HG03097 (cell line): ENCODE results near the gene BIRC6.
"Not testable (repeated sequence)": the region's sequence is repeated elsewhere in the genome, so short reads cannot be mapped to it uniquely, and the experiment has no call there.

Experiments
- ATAC-seq: cut with Tn5 transposase; IDR thresholded peaks from one replicate; pipeline ENCODE4 v1.9.1; 2021; ENCODE audit not compliant: unreplicated experiment, low FRiP score

The BIRC6 gene, protein sequence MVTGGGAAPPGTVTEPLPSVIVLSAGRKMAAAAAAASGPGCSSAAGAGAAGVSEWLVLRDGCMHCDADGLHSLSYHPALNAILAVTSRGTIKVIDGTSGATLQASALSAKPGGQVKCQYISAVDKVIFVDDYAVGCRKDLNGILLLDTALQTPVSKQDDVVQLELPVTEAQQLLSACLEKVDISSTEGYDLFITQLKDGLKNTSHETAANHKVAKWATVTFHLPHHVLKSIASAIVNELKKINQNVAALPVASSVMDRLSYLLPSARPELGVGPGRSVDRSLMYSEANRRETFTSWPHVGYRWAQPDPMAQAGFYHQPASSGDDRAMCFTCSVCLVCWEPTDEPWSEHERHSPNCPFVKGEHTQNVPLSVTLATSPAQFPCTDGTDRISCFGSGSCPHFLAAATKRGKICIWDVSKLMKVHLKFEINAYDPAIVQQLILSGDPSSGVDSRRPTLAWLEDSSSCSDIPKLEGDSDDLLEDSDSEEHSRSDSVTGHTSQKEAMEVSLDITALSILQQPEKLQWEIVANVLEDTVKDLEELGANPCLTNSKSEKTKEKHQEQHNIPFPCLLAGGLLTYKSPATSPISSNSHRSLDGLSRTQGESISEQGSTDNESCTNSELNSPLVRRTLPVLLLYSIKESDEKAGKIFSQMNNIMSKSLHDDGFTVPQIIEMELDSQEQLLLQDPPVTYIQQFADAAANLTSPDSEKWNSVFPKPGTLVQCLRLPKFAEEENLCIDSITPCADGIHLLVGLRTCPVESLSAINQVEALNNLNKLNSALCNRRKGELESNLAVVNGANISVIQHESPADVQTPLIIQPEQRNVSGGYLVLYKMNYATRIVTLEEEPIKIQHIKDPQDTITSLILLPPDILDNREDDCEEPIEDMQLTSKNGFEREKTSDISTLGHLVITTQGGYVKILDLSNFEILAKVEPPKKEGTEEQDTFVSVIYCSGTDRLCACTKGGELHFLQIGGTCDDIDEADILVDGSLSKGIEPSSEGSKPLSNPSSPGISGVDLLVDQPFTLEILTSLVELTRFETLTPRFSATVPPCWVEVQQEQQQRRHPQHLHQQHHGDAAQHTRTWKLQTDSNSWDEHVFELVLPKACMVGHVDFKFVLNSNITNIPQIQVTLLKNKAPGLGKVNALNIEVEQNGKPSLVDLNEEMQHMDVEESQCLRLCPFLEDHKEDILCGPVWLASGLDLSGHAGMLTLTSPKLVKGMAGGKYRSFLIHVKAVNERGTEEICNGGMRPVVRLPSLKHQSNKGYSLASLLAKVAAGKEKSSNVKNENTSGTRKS (N-terminal part only)

DNA sequence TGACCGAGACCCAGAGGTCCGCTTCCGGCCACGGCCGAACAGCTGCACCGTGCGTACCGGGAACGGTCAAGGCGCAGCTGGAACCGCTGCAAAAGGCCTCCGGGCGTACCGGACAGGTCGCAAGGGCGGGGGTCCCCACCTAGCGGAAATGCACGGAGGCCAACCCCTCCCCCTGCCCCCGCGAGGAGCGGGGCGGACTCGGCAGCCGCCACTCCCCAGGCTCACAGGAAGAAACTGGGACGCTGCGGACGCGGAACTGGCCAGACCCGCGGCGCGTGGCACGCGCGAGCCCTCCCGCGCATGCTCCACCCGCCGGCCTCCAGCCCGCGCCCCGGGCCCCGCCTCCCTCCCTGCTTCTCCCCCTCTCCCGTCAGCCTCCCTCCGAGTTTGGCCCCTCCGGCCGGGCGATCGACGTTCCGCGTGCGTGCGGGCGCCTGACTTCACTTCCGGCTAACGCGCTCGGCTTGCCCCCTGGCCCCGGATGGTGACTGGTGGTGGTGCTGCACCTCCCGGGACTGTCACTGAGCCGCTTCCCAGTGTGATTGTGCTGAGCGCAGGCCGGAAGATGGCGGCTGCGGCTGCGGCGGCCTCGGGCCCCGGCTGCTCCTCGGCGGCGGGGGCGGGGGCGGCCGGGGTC lies at the start of gene BIRC6:
TSS of gene BIRC6 (plus strand) at position 343 of the 637 bp plus-strand sequence. CDS start at position 482, 139 bp downstream.
- ATAC-seq, result peak; percentile 82

DNA sequence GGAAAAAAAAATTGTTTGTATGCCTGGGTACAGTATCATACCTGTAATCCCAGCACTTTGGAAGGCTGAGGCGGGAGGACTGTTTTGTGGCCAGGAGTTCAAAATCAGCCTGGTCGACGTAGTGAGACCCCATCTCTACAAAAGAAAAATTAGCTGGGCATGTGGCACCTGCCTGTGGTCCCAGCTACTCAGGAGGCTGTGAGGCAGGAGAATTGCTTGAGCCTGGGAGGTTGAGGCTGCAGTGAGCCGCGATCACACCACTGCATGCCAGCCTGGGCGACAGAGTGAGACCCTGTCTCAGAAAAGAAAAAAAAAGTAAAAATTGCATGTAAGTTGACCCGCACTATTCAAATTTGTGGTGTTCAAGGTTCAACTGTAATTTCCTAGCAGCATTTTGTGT lies 46.2 kb upstream of the BIRC6 start:
- ATAC-seq, result no peak

DNA sequence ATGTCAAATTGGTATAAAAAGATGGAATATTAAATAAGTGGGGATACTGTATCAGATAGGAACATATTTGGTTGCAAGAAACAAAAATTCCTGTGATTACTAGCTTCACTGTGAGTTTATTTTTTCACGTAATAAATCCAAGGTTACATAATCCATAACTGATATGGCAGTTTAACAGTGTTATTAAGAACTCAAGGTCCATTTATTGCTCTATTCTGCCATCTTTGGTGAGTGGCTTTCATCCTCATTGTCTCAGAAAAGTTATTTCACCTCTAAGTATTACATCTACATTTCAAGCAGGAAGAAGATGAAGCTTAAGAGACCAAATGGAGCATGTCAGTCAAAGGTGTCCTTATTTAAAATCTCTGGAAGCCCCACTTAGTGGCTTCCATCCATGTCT lies 41.9 kb upstream of the BIRC6 start:
- no peak for ATAC-seq

DNA sequence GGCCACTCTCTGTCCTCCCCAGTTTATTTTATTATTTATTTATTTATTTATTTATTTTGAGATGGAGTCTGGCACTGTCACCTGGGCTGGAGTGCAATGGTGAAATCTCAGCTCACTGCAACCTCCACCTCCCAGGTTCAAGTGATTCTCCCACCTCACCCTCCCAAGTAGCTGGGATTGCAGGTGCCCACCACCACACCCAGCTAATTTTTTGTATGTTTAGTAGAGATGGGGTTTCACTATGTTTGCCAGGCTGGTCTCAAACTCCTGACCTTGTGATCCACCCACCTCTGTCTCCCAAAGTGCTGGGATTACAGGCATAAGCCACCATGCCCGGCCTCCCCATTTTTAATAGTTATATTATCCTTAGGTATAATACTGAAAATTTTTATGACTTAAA lies 28.1 kb upstream of the BIRC6 start:
- ATAC-seq, result not testable (repeated sequence)

DNA sequence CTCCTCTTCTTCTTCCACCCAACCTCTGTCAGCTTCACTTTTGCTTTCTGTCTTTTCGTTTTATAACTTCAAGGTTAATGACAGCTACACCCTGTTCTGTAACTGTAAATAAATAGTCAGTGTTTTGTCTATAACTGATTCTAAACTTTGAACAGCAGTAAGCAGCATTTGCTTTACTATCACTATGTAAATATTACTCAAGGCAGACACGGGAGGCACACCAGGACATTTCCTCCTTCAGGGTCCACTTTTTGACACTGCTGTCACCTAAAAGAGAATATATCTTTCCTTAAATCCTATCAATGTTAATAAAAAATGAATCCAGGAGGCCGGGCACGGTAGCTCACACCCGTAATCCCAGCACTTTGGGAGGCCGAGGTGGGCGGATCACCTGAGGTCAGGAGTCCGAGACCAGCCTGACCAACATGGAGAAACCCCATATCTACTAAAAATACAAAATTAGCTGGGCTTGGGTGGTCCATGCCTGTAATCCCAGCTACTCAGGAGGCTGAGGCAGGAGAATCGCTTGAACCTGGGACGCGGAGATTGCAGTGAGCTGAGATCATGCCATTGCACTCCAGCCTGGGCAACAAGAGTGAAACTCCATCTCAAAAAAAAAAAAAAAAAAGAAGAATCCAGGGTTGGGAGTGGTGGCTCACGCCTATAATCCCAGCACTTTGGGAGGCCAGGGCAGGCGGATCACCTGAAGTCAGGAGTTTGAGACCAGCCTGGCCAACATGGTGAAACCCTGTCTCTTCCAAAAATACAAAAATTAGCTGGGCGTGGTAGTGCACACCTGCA lies 27.4 kb upstream of the BIRC6 start:
- not testable (repeated sequence) for ATAC-seq

DNA sequence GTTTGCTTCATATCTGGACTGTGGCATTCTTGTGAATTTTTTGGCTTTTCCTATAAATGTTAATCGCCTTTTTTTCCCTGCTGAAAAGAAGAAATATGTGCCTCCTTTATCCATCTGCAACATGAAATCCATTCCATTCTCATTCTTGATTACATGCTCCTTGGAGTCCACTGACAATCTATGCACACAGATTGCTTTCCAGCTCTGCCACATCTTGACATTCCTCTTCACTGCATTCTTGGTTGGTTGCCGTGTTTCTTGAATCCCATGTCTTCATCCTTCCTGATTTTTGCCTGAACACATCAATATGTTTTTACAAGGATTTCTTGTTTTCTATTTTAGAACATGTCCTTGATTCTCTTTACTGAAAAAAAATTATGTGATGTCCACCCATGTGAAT lies 26.7 kb upstream of the BIRC6 start:
- ATAC-seq, result no peak

DNA sequence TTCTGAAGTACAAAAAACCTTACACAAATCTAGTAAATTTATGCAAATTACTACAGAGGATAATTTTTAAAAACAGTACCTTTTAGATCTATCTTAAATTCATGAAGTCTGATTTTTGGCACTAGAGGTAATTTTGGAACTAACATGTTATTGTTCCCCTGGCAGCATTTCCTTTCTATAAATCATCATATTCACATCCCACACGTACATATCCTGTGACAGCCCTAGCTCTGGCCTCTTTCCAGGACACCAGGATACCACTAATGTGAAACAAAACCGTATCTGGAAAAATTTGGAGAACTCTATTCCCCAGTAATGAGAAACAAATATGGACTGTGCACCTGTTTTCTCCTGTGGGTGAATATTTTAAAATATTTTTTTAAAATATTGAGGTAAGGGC lies 14.0 kb upstream of the BIRC6 start:
- no peak for ATAC-seq

DNA sequence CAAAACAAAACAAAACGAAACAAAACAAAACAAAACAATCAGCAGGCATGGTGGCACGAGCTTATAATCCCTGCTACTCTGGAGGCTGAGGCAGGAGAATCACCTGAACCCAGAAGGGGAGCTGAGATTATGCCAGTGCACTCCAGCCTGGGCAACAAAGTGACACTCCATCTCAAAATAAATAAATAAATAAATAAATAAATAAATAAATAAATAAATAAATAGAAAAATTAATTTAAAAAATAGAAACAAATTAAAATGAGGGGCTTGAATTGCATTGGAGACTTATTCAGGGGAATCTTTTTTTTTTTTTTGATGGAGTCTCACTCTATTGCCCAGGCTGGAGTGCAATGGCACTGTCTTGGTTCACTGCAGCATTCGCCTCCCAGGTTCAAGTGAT lies 6.0 kb upstream of the BIRC6 start:
- not testable (repeated sequence) for ATAC-seq

DNA sequence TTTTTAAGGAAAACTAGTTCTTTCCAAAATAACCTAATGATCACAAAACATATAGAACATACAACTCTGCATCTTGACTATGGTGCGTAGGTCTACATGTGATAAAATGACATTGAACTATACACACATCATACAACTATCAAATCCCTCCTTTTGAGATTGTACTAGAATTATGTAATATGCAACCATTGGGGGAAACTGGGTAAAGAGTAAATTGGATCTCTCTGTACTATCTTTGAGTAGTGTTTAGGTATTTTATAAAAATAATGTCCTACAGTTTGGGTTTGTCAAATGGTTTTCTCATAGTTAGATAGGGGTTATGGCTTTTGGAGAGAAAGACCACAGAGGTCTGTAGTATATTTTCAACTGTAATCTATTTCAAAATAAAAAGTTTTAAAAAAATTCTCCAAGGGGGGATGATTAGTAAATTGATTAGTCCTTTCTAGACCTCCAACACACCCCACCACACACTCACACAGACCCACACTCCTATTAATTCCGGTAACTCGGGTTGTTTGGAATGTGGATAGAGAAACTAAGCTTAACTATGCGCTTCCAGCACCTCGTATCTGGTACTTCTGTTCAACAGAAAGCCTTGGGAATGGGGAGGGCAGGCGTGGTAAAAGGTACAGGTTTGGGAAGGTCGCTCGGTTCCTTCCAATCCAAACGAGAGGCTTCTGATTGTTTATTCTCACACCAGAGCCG lies 695 bp upstream of the BIRC6 start:
- no peak for ATAC-seq

DNA sequence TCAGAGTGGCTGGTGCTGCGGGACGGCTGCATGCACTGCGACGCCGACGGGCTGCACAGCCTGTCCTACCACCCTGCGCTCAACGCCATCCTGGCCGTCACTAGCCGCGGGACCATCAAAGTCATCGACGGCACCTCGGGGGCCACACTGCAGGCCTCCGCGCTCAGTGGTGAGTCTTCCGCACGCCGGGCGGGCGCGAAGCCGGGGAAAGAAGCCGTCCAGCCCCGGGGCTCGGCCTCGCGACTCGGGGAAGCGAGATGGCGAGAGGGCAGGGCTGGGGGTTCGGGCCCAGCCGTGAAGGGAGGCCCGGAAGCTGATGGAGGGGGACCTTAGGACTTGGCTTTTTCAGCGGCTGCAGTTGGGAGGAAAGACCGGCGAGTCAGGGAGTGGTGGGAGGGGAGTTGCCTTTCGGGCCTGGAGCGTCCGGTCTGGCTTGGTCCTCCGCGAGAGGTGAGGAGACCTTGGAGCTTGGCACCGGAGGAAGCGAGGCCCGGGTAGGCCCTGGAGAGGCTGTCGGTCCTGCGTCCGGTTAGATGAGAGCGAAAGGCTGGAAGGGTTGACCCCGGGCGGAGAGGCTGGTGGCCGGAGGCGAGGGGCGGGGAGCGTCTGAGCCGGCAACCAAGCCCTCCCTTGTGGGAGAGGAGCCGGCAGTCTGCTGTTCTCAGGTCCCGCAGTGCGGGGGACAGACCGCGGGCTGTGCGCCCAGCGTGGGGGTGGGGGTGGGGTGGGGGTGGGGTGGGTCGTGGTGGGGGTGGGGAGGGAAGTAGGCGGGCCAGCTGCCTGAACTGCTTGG lies 691 bp downstream of the BIRC6 start:
- ATAC-seq, result peak; percentile 4

DNA sequence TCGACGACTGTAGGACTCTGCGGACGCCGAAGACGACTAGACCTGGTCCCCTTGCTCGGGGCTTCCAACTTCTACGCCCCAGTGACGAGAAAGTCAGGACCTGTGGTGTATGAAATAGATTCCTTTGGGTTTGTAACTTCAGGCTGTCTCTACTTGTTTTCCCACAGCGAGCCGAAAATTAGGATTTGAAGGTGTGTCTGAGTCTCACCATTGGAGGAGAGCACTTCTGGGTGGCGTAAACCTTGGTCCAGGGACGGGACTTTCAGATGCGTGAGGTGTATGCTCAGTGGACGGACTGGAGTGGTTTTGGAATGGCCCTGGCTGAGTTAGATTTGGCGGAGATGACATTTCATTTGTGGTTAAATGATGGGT lies 1.3 kb downstream of the BIRC6 start:
- ATAC-seq, result no peak

DNA sequence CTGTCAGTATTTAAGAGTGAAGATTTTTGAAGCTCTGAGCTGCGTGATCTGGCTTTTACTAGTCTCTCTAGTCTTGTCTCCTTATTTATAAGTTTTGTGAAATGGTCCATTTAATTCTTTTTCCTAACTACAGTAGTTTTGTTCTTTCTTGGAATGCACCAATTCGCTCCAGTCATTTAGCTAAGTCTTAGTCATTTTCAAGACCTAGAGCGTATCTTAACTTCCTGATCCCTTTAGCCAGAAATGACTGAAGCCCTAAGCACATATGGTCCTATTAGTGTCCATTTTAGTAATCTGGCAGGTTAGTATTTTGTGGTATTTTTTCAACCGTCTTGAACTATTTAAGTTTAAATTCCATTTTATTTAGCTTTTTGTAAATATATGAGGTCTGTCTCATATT lies 3.6 kb downstream of the BIRC6 start:
- ATAC-seq, result no peak

DNA sequence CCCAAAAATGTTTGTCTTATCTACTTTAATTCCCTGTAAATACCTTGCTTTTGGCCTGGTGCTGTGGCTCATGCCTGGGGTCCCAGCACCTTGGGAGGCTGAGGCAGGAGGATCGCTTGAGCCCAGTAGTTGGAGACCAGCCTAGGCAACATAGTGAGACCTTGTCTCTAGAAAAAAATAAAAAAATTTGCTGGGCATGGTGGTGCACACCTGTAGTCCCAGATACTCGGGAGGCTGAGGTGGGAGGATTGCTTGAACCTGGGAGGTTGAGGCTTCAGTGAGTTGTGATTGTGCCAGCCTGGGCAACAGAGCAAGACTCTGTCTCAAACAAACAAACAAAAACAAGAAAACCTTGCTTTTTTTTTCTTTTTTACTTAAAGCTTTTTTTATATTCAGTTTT lies 6.2 kb downstream of the BIRC6 start:
- not testable (repeated sequence) for ATAC-seq

DNA sequence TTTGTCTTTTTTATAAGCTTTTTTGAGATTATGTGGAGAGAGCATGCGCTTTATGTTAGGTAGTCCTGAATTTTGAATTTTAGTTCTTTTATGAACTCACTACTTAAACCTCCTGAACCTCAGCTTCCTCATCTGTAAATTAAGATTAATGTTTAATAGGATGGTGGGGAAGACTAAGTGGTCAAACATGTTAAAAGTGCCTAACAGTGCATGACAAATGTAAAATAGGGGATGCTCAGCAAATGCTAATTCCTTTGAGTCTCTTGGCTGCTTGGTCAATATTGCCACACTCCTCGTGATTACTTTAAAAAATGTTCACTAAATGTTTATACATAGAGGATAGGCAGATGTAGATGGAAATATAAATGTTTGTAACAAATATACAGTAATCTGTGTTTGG lies 6.8 kb downstream of the BIRC6 start:
- peak; percentile 64 for ATAC-seq

DNA sequence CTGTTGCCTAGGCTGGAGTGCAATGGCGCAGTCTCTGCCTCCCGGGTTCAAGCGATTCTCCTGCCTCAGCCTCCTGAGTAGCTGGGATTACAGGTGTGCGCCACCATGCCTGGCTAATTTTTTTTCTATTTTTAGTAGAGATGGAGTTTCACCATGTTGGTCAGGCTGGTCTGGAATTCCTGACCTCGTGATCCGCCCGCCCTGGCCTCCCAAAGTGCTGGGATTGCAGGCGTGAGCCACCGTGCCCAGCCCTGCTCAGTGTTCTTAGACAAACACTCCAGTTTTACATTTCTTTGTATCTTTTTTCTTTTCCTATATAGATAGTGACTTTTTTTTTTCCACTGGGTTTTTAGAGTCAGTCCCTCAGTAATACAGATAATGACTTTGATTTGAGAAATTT lies 7.5 kb downstream of the BIRC6 start:
- ATAC-seq, result not testable (repeated sequence)

DNA sequence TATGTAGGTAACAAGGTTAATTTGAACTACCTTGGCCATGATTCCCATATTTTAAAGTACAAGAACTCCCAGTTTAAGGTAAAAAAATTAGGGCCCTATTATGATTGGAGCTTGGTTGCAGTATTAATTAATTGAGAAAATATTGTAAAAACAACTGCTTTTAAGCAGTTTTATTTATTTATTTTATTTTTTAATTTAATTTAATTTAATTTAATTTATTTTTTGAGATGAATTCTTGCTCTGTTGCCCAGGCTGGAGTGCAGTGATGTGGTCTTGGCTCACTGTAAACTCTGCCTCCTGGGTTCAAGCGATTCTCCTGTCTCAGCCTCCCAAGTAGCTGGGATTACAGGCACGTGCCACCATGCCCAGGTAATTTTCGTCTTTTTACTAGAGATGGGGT lies 8.9 kb downstream of the BIRC6 start:
- ATAC-seq, result not testable (repeated sequence)

DNA sequence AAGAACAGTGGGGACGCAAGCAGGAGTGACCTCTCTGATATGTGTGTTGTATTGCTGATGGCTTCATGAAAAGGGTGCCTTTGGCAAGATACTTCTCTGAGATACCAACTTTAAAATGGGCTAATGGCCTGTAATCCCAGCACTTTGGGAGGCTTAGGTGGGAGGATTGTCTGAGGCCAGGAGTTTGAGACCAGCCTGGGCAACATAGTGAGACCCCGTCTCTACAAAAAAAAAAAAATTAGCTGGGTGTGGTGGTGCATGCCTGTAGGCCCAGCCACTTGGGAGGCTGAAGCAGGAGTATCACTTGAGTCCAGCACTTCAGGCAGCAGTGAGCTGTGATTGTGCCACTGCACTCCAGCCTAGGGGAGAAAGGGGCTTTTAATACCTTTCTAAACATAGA lies 9.8 kb downstream of the BIRC6 start:
- ATAC-seq, result no peak

DNA sequence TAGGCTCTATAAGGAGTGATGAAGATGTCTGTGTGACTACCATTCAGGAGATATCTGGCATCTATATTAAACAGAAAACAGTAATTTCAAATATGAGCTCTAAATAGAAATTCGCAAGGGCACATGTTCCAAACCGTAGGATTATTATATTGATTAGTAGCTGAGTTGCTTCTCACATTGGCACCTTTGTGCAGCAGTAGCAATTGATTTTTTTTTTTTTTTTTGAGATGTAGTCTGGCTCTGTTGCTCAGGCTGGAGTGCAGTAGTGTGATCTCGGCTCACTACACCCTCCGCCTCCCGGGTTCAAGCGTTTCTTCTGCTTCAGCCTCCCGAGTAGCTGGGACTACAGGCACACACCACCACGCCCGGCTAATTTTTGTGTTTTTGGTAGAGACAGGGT lies 12.4 kb downstream of the BIRC6 start:
- no peak for ATAC-seq
